Measurements from ENCODE around the gene FAM170B. TPM values are rescaled to one million over a fixed set of nuclear protein-coding genes. Genes with fewer than 3 reads are reported as not detected.

Gene FAM170B
- total and polyA plus RNA-seq, 7 donors, result not detected

DNA sequence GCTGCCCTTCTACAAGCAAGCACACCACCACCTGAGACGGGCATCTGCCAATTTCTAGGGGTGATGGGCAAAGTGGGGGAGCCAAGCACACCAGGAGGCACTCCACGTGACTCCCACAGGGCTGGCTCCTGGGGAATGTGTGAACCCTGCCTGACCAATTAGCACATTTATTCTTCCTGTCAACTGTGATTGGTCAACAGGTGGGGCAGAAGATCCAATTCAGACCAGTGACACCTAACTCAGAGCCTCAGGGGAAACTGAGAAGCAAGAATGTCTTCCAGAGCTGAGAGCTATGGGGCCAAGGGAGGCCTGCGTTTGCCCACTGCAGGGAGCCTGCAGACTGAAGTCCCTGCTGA is 38.9 kb upstream of the FAM170B start:
- no peak overlapping the region for H3K27ac ChIP-seq
- WGBS, 2 donors, result 73 to 88% methylated on average over 3 of the region's 3 CpGs
- no peak for DNase-seq
- peaks cover 0 to 8% (median 0%) of the 10 kb centered on the region in 4 donors for H3K4me1 ChIP-seq
- intact Hi-C loops (cut with DNase I), result no loop called here
- TF ChIP-seq POLR2AphosphoS5 (IDR thresholded peaks at IDR 0.05) (no peak), EP300 (IDR thresholded peaks at IDR 0.05) (no peak), POLR2A (IDR thresholded peaks at IDR 0.05) (no peak)
- TF ChIP-seq, protein P1, sequence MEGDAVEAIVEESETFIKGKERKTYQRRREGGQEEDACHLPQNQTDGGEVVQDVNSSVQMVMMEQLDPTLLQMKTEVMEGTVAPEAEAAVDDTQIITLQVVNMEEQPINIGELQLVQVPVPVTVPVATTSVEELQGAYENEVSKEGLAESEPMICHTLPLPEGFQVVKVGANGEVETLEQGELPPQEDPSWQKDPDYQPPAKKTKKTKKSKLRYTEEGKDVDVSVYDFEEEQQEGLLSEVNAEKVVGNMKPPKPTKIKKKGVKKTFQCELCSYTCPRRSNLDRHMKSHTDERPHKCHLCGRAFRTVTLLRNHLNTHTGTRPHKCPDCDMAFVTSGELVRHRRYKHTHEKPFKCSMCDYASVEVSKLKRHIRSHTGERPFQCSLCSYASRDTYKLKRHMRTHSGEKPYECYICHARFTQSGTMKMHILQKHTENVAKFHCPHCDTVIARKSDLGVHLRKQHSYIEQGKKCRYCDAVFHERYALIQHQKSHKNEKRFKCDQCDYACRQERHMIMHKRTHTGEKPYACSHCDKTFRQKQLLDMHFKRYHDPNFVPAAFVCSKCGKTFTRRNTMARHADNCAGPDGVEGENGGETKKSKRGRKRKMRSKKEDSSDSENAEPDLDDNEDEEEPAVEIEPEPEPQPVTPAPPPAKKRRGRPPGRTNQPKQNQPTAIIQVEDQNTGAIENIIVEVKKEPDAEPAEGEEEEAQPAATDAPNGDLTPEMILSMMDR (IDR thresholded peaks at IDR 0.05), result no peak
- no peak overlapping the region for H3K4me3 ChIP-seq
- H3K9me3 ChIP-seq, result no peaks in the 10 kb centered on the region
- H3K27me3 ChIP-seq, result no peaks in the 10 kb centered on the region
- H3K36me3 ChIP-seq, result no peaks in the 10 kb centered on the region

DNA sequence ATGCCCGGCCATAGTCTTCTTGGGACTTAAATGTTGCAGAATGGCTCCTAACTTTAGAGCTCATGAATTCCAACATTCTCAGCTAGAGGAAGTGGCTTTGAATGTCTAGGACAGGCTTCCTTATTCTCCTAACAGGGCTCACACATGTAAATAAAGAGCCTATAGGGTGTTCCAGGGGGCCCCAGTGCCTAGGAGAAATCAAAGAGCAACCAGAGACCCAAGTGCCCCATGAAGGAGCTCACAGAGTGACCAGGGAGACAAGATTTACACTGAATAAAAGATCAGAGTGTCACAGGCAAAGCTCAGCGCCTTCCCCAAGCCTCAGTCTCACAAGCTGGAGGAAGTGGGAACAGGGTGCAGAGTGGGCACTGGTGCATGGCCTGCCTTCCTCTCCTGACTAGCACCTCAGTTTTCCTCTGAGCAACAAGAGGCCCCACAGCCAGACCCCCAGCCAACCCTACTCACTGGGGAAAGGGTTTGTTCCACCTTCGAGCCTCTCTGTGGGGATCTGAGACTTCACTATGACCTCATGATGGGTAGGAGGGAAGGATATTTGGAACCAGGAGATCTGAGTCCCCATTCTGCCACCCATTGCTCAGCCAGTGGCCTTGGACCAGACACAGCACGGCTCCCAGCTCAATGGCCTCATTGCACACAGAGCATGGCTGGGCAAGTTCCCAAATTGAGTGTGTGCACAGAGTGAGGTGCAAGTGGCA is 38.4 kb upstream of the FAM170B start:
- TF ChIP-seq POLR2AphosphoS5 (IDR thresholded peaks at IDR 0.05), result no peak
- TF ChIP-seq, protein P1 (IDR thresholded peaks at IDR 0.05), result no peak
- TF ChIP-seq POLR2A (IDR thresholded peaks at IDR 0.05), result no peak
- TF ChIP-seq EP300 (IDR thresholded peaks at IDR 0.05), result no peak
- Histone ChIP-seq H3K4me1 (peaks cover 0 to 5% (median 0%) of the 10 kb centered on the region in 4 donors), H3K27me3 (no peaks in the 10 kb centered on the region), H3K9me3 (no peaks in the 10 kb centered on the region), H3K27ac (no peak overlapping the region), H3K4me3 (no peak overlapping the region), H3K36me3 (no peaks in the 10 kb centered on the region)
- WGBS, 2 donors, result 78 to 80% methylated on average over 4 of the region's 4 CpGs
- intact Hi-C loops (cut with DNase I), result no loop called here
- DNase-seq, result no peak

DNA sequence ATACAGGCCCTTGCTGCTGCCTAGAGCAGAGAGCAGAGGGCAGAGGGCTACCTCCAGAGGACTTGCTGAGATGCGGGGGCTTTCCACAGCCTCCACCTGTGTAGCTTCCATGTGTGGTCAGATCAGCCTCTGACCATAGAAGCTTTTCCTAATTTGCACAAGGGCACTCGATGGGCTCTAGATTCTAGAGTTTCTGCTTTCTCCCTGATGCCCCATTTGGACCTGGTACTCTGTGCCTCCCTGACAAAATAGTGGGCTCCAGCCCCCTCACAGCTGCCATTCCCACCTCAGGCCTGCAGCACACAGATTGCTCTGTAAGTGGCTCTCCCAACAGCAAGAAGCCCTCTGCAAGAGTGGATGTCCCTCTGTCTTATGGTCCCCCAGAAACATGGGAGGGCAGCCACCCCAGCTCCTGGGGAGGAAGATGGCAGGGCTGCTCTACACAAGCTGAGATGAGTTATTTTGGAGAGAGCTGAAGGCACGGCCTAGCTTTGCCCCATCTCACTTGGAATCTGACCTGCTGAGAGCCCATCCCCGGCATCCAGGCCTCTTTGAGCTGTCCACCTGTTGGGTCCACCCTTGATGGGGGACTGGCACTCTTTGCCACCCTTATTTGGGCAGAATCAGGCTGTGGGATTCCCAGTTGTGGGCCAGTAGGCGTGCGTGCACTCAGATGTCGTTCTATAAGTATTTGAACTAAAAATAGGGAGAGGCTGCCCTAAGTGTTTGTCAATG is 37.7 kb upstream of the FAM170B start:
- TF ChIP-seq EP300 (IDR thresholded peaks at IDR 0.05) (no peak), POLR2A (IDR thresholded peaks at IDR 0.05) (no peak), POLR2AphosphoS5 (IDR thresholded peaks at IDR 0.05) (no peak)
- TF ChIP-seq, protein P1 (IDR thresholded peaks at IDR 0.05), result no peak
- 71 to 83% methylated on average over 7 of the region's 7 CpGs for WGBS, 2 donors
- Histone ChIP-seq H3K27ac (no peak overlapping the region), H3K4me1 (no peaks in the 10 kb centered on the region), H3K9me3 (no peaks in the 10 kb centered on the region), H3K4me3 (no peak overlapping the region), H3K27me3 (no peaks in the 10 kb centered on the region), H3K36me3 (no peaks in the 10 kb centered on the region)
- no peak for DNase-seq
- intact Hi-C loops (cut with DNase I), result no loop called here

GRCh38 chr10:49170632-49171325 is 37.0 kb upstream of the FAM170B start:
- Histone ChIP-seq H3K36me3 (no peaks in the 10 kb centered on the region), H3K4me1 (no peaks in the 10 kb centered on the region), H3K9me3 (no peaks in the 10 kb centered on the region), H3K4me3 (no peak overlapping the region), H3K27ac (no peak overlapping the region), H3K27me3 (no peaks in the 10 kb centered on the region)
- TF ChIP-seq EP300 (IDR thresholded peaks at IDR 0.05), result no peak
- intact Hi-C loops (cut with DNase I), result no loop called here
- 65 to 85% methylated on average over 6 of the region's 6 CpGs for WGBS, 2 donors
- DNase-seq, result no peak

GRCh38 chr10:49169776-49170175 is 36.0 kb upstream of the FAM170B start:
- TF ChIP-seq POLR2A (IDR thresholded peaks at IDR 0.05) (no peak), EP300 (IDR thresholded peaks at IDR 0.05) (no peak)
- Histone ChIP-seq H3K27ac (no peak overlapping the region), H3K9me3 (no peaks in the 10 kb centered on the region), H3K36me3 (no peaks in the 10 kb centered on the region), H3K4me3 (no peak overlapping the region), H3K4me1 (no peaks in the 10 kb centered on the region), H3K27me3 (no peaks in the 10 kb centered on the region)
- intact Hi-C loops (cut with DNase I), result loop anchor here (10.0 kb wide), 1 partner anchor 515 kb away; no protein-coding TSS in a partner anchor
- WGBS, 2 donors, result 47 to 78% methylated on average over 4 of the region's 4 CpGs
- no peak for DNase-seq

All from sigmoid colon (tissue), 7 donors.